Adrenal gland (tissue), 12 donors: ENCODE data around the gene FPGS. TPM values are rescaled to one million over a fixed set of nuclear protein-coding genes. Genes with fewer than 3 reads are reported as not detected.

Source experiments
- DNase-seq, 7 donors: peaks; one replicate each; pipeline ENCODE4 v3.0.0-alpha.2; 2019 to 2020
- H3K27ac ChIP-seq, 5 donors: fragments of 200-600 bp; sonication (generic) in 4 of 5; 1 replicate in 3 of 5; 2 replicates in 2 of 5; pipeline versions ENCODE4 v1.5.1 to v1.8.0; 2016 to 2020; ENCODE audit warnings: mild to moderate bottlenecking in 1 of 5
- H3K27me3 ChIP-seq: fragments of 200-600 bp; 2 replicates; pipeline ENCODE4 v1.8.0; 2021
- H3K36me3 ChIP-seq, 2 donors: fragments of 200-600 bp; replicated peaks in 1 of 2; 1 replicate in 1 of 2; 2 replicates in 1 of 2; pipeline versions ENCODE4 v1.5.1 to v1.8.0; 2018 to 2022
- H3K4me1 ChIP-seq, 2 donors: fragments of 200-600 bp; replicated peaks in 1 of 2; 1 replicate in 1 of 2; 2 replicates in 1 of 2; pipeline versions ENCODE4 v1.5.1 to v1.8.0; 2018 to 2021
- H3K4me3 ChIP-seq, 4 donors: fragments of 200-600 bp; sonication (generic) in 3 of 4; one replicate each; pipeline ENCODE4 v1.5.1; 2016 to 2018
- H3K9me3 ChIP-seq, 3 donors: fragments of 200-600 bp; sonication (generic) in 1 of 3; replicated peaks in 1 of 3; 1 replicate in 2 of 3; 2 replicates in 1 of 3; pipeline versions ENCODE4 v1.5.1 to v1.8.0; 2016 to 2021
- CTCF ChIP-seq, 6 experiments: fragments of 450-650 bp in 4 of 6; fragments of 200-600 bp in 2 of 6; sonication (generic) in 1 of 6; IDR thresholded peaks; 1 replicate in 5 of 6; 2 replicates in 1 of 6; pipeline versions ENCODE4 v1.5.1 to v1.8.0; 2016 to 2021; ENCODE audit warnings: antibody characterized with exemption in 6 of 6, mild to moderate bottlenecking in 2 of 6, moderate library complexity in 1 of 6
- POLR2A ChIP-seq, 2 donors: fragments of 450-650 bp; IDR thresholded peaks; one replicate each; pipeline ENCODE4 v1.6.1; 2017; ENCODE audit warnings: antibody characterized with exemption in 2 of 2, mild to moderate bottlenecking in 2 of 2, moderate library complexity in 1 of 2
- WGBS, 4 donors: extraction: QIAGEN DNeasy Blood & Tissue Kit in 2 of 4; methylation state at CpG; one replicate each; pipeline versions ENCODE4 v1.1.5 to v1.1.7; 2013 to 2017; 5-methylcytosine and 5-hydroxymethylcytosine counted together
- intact Hi-C, 2 donors: fragments of 100-400 bp; cut with DNase I; formaldehyde crosslinking; loops; one replicate each; pipeline versions ENCODE4 v1.14.1 to v1.15.0; 2022 to 2023
- polyA plus RNA-seq, 3 donors: library from polyadenylated mRNA; stranded (reverse); fragments of 200-250 nt in 2 of 3; fragments of 350-450 nt in 1 of 3; fragmentation: Illumina TruSeq in 1 of 3; extraction: RNeasy Lipid Tissue Mini Kit (QIAGEN cat#74804) in 1 of 3; gene quantifications; one replicate each; pipeline ENCODE4 v1.2.3, GENCODE V29; 2013 to 2014
- total RNA-seq, 9 donors: library from RNA; depleted of rRNA in 4 of 9; stranded (reverse); fragments of >200 nt in 4 of 9; fragments of 120-200 nt in 1 of 9; fragmentation: NEBNext Ultra II Directional in 1 of 9; extraction: Animal tissue kit (Norgen Biotek cat#: 25700) in 1 of 9; gene quantifications; one replicate each; pipeline versions ENCODE4 v1.1.0 to v1.2.4, GENCODE V29; 2013 to 2023
- donor health status: healthy with polysubstance abuse.
- donor health status: Bipolar disorder and iron deficiency.
- donor health status: DM: yes; HTN: yes; CAD: no.
- donor health status: DM: no; HTN: no; CAD: no.
- donor health status: DM: no; HTN: no; CAD: no.
- donor health status: DM: yes; HTN: yes; CAD: no.

FPGS gene
- total and polyA plus RNA-seq, 12 donors, result 31.1 to 359 (median 120) TPM

- WGBS, 4 donors, result 49 to 59% (median 51%) methylated on average over 9 of the region's 9 CpGs
- TF ChIP-seq CTCF (IDR thresholded peaks at IDR 0.05) (no peak), POLR2A (IDR thresholded peaks at IDR 0.05) (no peak)
- Histone ChIP-seq H3K4me3 (no peak overlapping the region), H3K36me3 (peaks cover 0 to 65% of the 10 kb centered on the region in 2 donors), H3K27me3 (no peaks in the 10 kb centered on the region), H3K27ac (peak overlapping the region; percentile 44 to 96 (median 83)), H3K9me3 (no peaks in the 10 kb centered on the region), H3K4me1 (peaks cover 22 to 74% of the 10 kb centered on the region in 2 donors)
- intact Hi-C loops, result no loop called here
- peak in 4 of 7 donors; percentile 58 to 64 (median 60) for DNase-seq
These were observed 12.4 kb upstream of the FPGS start for GRCh38 chr9:127790094-127790855.

GRCh38 chr9:127791085-127791484 lies 11.6 kb upstream of the FPGS start:
- intact Hi-C loops, result no loop called here
- no peak for DNase-seq
- no peak for TF ChIP-seq POLR2A (IDR thresholded peaks at IDR 0.05)
- peak in 2 of 6 experiments; percentile 12 to 13 for TF ChIP-seq CTCF (IDR thresholded peaks at IDR 0.05)
- Histone ChIP-seq H3K4me1 (peaks cover 25 to 81% of the 10 kb centered on the region in 2 donors), H3K27me3 (no peaks in the 10 kb centered on the region), H3K36me3 (peaks cover 0 to 65% of the 10 kb centered on the region in 2 donors), H3K27ac (peak overlapping the region in 4 of 5 donors; percentile 44 to 96 (median 84)), H3K4me3 (no peak overlapping the region), H3K9me3 (no peaks in the 10 kb centered on the region)
- 83 to 86% (median 85%) methylated on average over 4 of the region's 4 CpGs for WGBS, 4 donors

- TF ChIP-seq CTCF (IDR thresholded peaks at IDR 0.05), result no peak
- TF ChIP-seq POLR2A (IDR thresholded peaks at IDR 0.05), result no peak
- Histone ChIP-seq H3K27me3 (no peaks in the 10 kb centered on the region), H3K9me3 (no peaks in the 10 kb centered on the region), H3K4me3 (no peak overlapping the region), H3K27ac (peak overlapping the region; percentile 22 to 96 (median 49)), H3K36me3 (peaks cover 0 to 56% of the 10 kb centered on the region in 2 donors), H3K4me1 (peaks cover 29 to 80% of the 10 kb centered on the region in 2 donors)
- no peak for DNase-seq
- WGBS, 4 donors, result 66 to 74% (median 69%) methylated on average over 7 of the region's 7 CpGs
- intact Hi-C loops, result no loop called here
These were observed 10.2 kb upstream of the FPGS start for GRCh38 chr9:127792417-127793031.

GRCh38 chr9:127793093-127793708 lies 9.5 kb upstream of the FPGS start:
- peak overlapping the region in 4 of 5 donors; percentile 48 to 96 (median 57) for H3K27ac ChIP-seq
- TF ChIP-seq CTCF (IDR thresholded peaks at IDR 0.05), result no peak
- TF ChIP-seq POLR2A (IDR thresholded peaks at IDR 0.05), result no peak
- no peak overlapping the region for H3K4me3 ChIP-seq
- H3K4me1 ChIP-seq, result peaks cover 29 to 73% of the 10 kb centered on the region in 2 donors
- intact Hi-C loops, result no loop called here
- H3K36me3 ChIP-seq, result peaks cover 0 to 49% of the 10 kb centered on the region in 2 donors
- no peaks in the 10 kb centered on the region for H3K27me3 ChIP-seq
- H3K9me3 ChIP-seq, result no peaks in the 10 kb centered on the region
- 58 to 79% (median 70%) methylated on average over 7 to 8 of the region's 8 CpGs for WGBS, 4 donors
- peak in 1 of 7 donors; percentile 32 for DNase-seq
